ENCODE measurements around the gene FTO.

FTO gene

GRCh38 chr16:54110016-54110981 is 406.3 kb downstream of the FTO start:
- no peak for TF ChIP-seq CTCF (IDR thresholded peaks at IDR 0.05; ENCODE audit: low read depth, low read length)
- no peak for DNase-seq (ENCODE audit: extremely low read depth, low read depth)

GRCh38 chr16:54112451-54113206 is 408.7 kb downstream of the FTO start:
- no peak for DNase-seq (ENCODE audit: extremely low read depth, low read depth)
- TF ChIP-seq CTCF (IDR thresholded peaks at IDR 0.05; ENCODE audit: low read depth, low read length): no peak

GRCh38 chr16:54115558-54115957 is 411.6 kb downstream of the FTO start:
- DNase-seq (ENCODE audit: extremely low read depth, low read depth): no peak
- no peak for TF ChIP-seq CTCF (IDR thresholded peaks at IDR 0.05; ENCODE audit: low read depth, low read length)

- no peak for TF ChIP-seq CTCF (IDR thresholded peaks at IDR 0.05; ENCODE audit: low read depth, low read length)
Observed at GRCh38 chr16:54116124-54116655, 412.2 kb downstream of the FTO start.

GRCh38 chr16:54118846-54119245 is 414.9 kb downstream of the FTO start:
- no peak for TF ChIP-seq CTCF (IDR thresholded peaks at IDR 0.05; ENCODE audit: low read depth, low read length)
- DNase-seq (ENCODE audit: extremely low read depth, low read depth): no peak

More at GRCh38 chr16:54116124-54116655, 412.2 kb downstream of the FTO start:
- DNase-seq (ENCODE audit: extremely low read depth, low read depth): no peak

GRCh38 chr16:54120846-54121480 is 417.0 kb downstream of the FTO start:
- no peak for TF ChIP-seq CTCF (IDR thresholded peaks at IDR 0.05; ENCODE audit: low read depth, low read length)
- no peak for DNase-seq (ENCODE audit: extremely low read depth, low read depth)
